ENCODE measurements around the gene EXT2. TPM values are rescaled to one million over a fixed set of nuclear protein-coding genes. Genes with fewer than 3 reads are reported as not detected.

The EXT2 gene
- total RNA-seq, 2 donors from 2014 or later, result 76.5 to 96.7 TPM

- Histone ChIP-seq H3K27ac (no peak overlapping the region), H3K9me3 (no peaks in the 10 kb centered on the region), H3K36me3 (no peaks in the 10 kb centered on the region), H3K27me3 (replicated peaks; ENCODE audit: insufficient read depth) (no peaks in the 10 kb centered on the region), H3K4me3 (no peak overlapping the region), H3K4me1 (replicated peaks) (no peaks in the 10 kb centered on the region)
- DNase-seq (ENCODE audit: low spot score), result no peak
- WGBS, result 81% methylated on average over 4 of the region's 4 CpGs
- intact Hi-C loops (cut with DNase I), result no loop called here
- TF ChIP-seq POLR2AphosphoS5 (IDR thresholded peaks at IDR 0.05) (no peak), POLR2A (IDR thresholded peaks at IDR 0.05) (no peak)
- TF ChIP-seq, protein P1, sequence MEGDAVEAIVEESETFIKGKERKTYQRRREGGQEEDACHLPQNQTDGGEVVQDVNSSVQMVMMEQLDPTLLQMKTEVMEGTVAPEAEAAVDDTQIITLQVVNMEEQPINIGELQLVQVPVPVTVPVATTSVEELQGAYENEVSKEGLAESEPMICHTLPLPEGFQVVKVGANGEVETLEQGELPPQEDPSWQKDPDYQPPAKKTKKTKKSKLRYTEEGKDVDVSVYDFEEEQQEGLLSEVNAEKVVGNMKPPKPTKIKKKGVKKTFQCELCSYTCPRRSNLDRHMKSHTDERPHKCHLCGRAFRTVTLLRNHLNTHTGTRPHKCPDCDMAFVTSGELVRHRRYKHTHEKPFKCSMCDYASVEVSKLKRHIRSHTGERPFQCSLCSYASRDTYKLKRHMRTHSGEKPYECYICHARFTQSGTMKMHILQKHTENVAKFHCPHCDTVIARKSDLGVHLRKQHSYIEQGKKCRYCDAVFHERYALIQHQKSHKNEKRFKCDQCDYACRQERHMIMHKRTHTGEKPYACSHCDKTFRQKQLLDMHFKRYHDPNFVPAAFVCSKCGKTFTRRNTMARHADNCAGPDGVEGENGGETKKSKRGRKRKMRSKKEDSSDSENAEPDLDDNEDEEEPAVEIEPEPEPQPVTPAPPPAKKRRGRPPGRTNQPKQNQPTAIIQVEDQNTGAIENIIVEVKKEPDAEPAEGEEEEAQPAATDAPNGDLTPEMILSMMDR (IDR thresholded peaks at IDR 0.05), result no peak
These were observed 96.0 kb downstream of the EXT2 start for GRCh38 chr11:44191322-44192016.

DNA sequence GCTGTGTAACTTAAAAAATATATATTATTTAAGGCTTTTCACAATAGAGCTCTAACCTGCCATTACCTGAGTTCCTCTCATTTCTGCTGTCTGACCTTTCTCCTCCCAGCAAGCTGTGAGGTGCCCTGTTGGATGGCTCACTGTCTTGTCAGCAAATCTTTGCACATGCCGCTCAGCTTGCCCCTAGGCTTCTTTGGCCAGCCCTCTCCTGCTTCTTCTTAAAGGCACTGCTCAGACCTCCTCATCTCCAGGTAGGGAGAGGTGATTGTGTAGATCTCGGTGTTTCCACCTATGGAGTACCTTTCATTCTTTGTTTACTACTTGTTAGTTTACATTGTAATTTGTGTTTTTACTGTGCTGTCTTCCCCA is 96.5 kb downstream of the EXT2 start:
- intact Hi-C loops (cut with DNase I), result no loop called here
- Histone ChIP-seq H3K4me1 (replicated peaks) (no peaks in the 10 kb centered on the region), H3K4me3 (no peak overlapping the region), H3K27me3 (replicated peaks; ENCODE audit: insufficient read depth) (no peaks in the 10 kb centered on the region), H3K27ac (no peak overlapping the region), H3K36me3 (no peaks in the 10 kb centered on the region), H3K9me3 (no peaks in the 10 kb centered on the region)
- WGBS, result 86% methylated on average over 2 of the region's 2 CpGs
- no peak for DNase-seq (ENCODE audit: low spot score)
- TF ChIP-seq POLR2AphosphoS5 (IDR thresholded peaks at IDR 0.05), result no peak

GRCh38 chr11:44192462-44193100 is 97.1 kb downstream of the EXT2 start:
- no peak for DNase-seq (ENCODE audit: low spot score)
- Histone ChIP-seq H3K27me3 (replicated peaks; ENCODE audit: insufficient read depth) (no peaks in the 10 kb centered on the region), H3K4me1 (replicated peaks) (no peaks in the 10 kb centered on the region), H3K4me3 (no peak overlapping the region), H3K27ac (no peak overlapping the region), H3K36me3 (no peaks in the 10 kb centered on the region), H3K9me3 (no peaks in the 10 kb centered on the region)
- intact Hi-C loops (cut with DNase I), result no loop called here
- WGBS, result 60% methylated on average over 4 of the region's 4 CpGs
- TF ChIP-seq POLR2AphosphoS5 (IDR thresholded peaks at IDR 0.05) (no peak), POLR2A (IDR thresholded peaks at IDR 0.05) (no peak)
- TF ChIP-seq, protein P1 (IDR thresholded peaks at IDR 0.05), result no peak

GRCh38 chr11:44193856-44194255 is 98.4 kb downstream of the EXT2 start:
- TF ChIP-seq, protein P1 (IDR thresholded peaks at IDR 0.05), result no peak
- TF ChIP-seq POLR2A (IDR thresholded peaks at IDR 0.05), result no peak
- no peak for TF ChIP-seq POLR2AphosphoS5 (IDR thresholded peaks at IDR 0.05)
- Histone ChIP-seq H3K4me3 (no peak overlapping the region), H3K4me1 (replicated peaks) (no peaks in the 10 kb centered on the region), H3K27ac (no peak overlapping the region), H3K27me3 (replicated peaks; ENCODE audit: insufficient read depth) (no peaks in the 10 kb centered on the region), H3K9me3 (no peaks in the 10 kb centered on the region), H3K36me3 (no peaks in the 10 kb centered on the region)
- DNase-seq (ENCODE audit: low spot score), result no peak
- WGBS, result 66% methylated on average over 5 of the region's 5 CpGs
- intact Hi-C loops (cut with DNase I), result no loop called here

DNA sequence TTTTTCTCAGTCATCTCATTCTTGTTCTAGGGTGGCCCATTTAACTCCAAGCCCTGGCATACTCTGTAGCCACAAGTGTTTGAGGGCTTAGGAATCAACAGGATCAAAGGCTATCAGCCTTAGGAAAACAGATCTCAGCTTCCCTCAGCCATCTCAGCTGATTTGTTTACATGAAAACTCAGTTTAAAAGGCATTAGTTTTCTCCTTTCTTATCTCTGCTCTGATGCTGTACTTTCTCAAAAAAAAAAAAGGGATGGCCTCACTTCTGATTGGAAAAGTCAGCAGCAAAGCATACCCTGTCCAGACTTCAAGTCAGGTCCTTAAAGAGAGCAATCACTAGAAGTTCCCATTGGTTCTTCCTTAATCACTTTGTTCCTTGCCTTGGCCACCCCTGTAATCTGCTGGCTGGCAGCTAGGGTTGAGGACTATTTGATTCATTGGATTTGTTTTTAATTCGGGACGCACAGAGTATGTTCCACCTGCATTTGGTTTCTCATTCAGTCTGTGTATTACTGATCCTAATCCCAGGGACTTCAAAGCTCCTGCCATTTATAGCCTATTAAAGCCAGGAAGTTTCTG is 102.8 kb downstream of the EXT2 start:
- no peaks in the 10 kb centered on the region for H3K4me1 ChIP-seq (replicated peaks)
- H3K27me3 ChIP-seq (replicated peaks; ENCODE audit: insufficient read depth), result no peaks in the 10 kb centered on the region
- no peak overlapping the region for H3K27ac ChIP-seq
- no peak for DNase-seq (ENCODE audit: low spot score)
- no peaks in the 10 kb centered on the region for H3K9me3 ChIP-seq
- 38% methylated on average over 2 of the region's 2 CpGs for WGBS
- H3K4me3 ChIP-seq, result no peak overlapping the region
- H3K36me3 ChIP-seq, result no peaks in the 10 kb centered on the region
- intact Hi-C loops (cut with DNase I), result no loop called here
- TF ChIP-seq, protein P1 (IDR thresholded peaks at IDR 0.05), result no peak
- no peak for TF ChIP-seq POLR2AphosphoS5 (IDR thresholded peaks at IDR 0.05)
- TF ChIP-seq POLR2A (IDR thresholded peaks at IDR 0.05), result no peak
